ENCODE results near the gene NLRC5.

GRCh38 chr16:57038166-57038565 lies 48.8 kb downstream of the NLRC5 start:
- TF ChIP-seq SIN3A (IDR thresholded peaks at IDR 0.05; ENCODE audit: borderline replicate concordance, insufficient read depth, low read length) (no peak), TAF1 (IDR thresholded peaks at IDR 0.05; ENCODE audit: borderline replicate concordance, insufficient read depth, low read length) (no peak), POLR2AphosphoS5 (IDR thresholded peaks at IDR 0.05; ENCODE audit: low read depth, low read length) (no peak), REST (IDR thresholded peaks at IDR 0.05; ENCODE audit: insufficient read depth in 1 of 2, low read depth in 2 of 2, low read length in 2 of 2) (no peak)
